SK-N-SH treated with all-trans-retinoic acid at 6 μM for 48 hours (cell line): Measurements from ENCODE around the gene KRTAP9-1.
"Not testable (repeated sequence)": the region's sequence is repeated elsewhere in the genome, so short reads cannot be mapped to it uniquely, and the experiment has no call there.

Experiments
- ATAC-seq: fragments of 200-7000 bp; cut with Tn5 transposase; 3 replicates; pipeline ENCODE4 v1.9.1; 2020; ENCODE audit warnings: mild to moderate bottlenecking, moderate library complexity
- ARNTL ChIP-seq: fragments of 450-650 bp; formaldehyde crosslinking; IDR thresholded peaks from 2 replicates; pipeline ENCODE4 v1.5.0; 2020; ENCODE audit warnings: low read depth, mild to moderate bottlenecking, moderate library complexity, borderline replicate concordance
- BACH2 ChIP-seq: fragments of 250-450 bp; sonication (Bioruptor Pico); IDR thresholded peaks from 2 replicates; pipeline ENCODE4 v1.9.0; 2021; ENCODE audit warnings: mild to moderate bottlenecking, borderline replicate concordance
- CREB5 ChIP-seq: fragments of 250-450 bp; sonication (Bioruptor Pico); IDR thresholded peaks from 2 replicates; pipeline ENCODE4 v1.5.1; 2020; ENCODE audit warnings: low read depth, mild to moderate bottlenecking, moderate library complexity
- ESRRG ChIP-seq: fragments of 250-450 bp; sonication (Bioruptor Pico); IDR thresholded peaks from 2 replicates; pipeline ENCODE4 v1.6.1; 2021; ENCODE audit warnings: mild to moderate bottlenecking
- GLIS3 ChIP-seq: fragments of 250-450 bp; sonication (Bioruptor Pico); IDR thresholded peaks from 2 replicates; pipeline ENCODE4 v1.5.0; 2020; ENCODE audit warnings: mild to moderate bottlenecking, moderate library complexity
- PATZ1 ChIP-seq: fragments of 250-450 bp; sonication (Bioruptor Pico); IDR thresholded peaks from 2 replicates; pipeline ENCODE4 v1.8.0; 2020; ENCODE audit warnings: mild to moderate bottlenecking, moderate library complexity, borderline replicate concordance
- POU6F1 ChIP-seq: fragments of 250-450 bp; sonication (Bioruptor Pico); IDR thresholded peaks from 2 replicates; pipeline ENCODE4 v1.8.0; 2021; ENCODE audit warnings: low read depth, mild to moderate bottlenecking, moderate library complexity, borderline replicate concordance
- PPARA ChIP-seq: fragments of 250-450 bp; sonication (Bioruptor Pico); IDR thresholded peaks from 2 replicates; pipeline ENCODE4 v1.5.0; 2020; ENCODE audit warnings: mild to moderate bottlenecking, borderline replicate concordance
- RARB ChIP-seq: fragments of 250-450 bp; sonication (Bioruptor Pico); IDR thresholded peaks from 2 replicates; pipeline ENCODE4 v1.8.0; 2021; ENCODE audit warnings: mild to moderate bottlenecking, moderate library complexity
- SNAI2 ChIP-seq: fragments of 250-450 bp; sonication (Bioruptor Pico); IDR thresholded peaks from 2 replicates; pipeline ENCODE4 v1.5.0; 2020; ENCODE audit warnings: mild to moderate bottlenecking, moderate library complexity
- TCF4 ChIP-seq: fragments of 250-450 bp; sonication (Bioruptor Pico); IDR thresholded peaks from 2 replicates; pipeline ENCODE4 v1.8.0; 2021; ENCODE audit warnings: mild to moderate bottlenecking, moderate library complexity, borderline replicate concordance
- TSHZ2 ChIP-seq: fragments of 250-450 bp; sonication (Bioruptor Pico); IDR thresholded peaks from 2 replicates; pipeline ENCODE4 v1.5.0; 2020; ENCODE audit warnings: mild to moderate bottlenecking, moderate library complexity
- ZC3H10 ChIP-seq: fragments of 250-450 bp; sonication (Bioruptor Pico); IDR thresholded peaks from 2 replicates; pipeline ENCODE4 v1.5.1; 2021; ENCODE audit warnings: mild to moderate bottlenecking, moderate library complexity
- ZFP30 ChIP-seq: fragments of 450-650 bp; formaldehyde crosslinking; IDR thresholded peaks from 2 replicates; pipeline ENCODE4 v1.5.0; 2022; ENCODE audit warnings: mild to moderate bottlenecking, moderate library complexity
- ZNF565 ChIP-seq: fragments of 450-650 bp; formaldehyde crosslinking; conservative IDR thresholded peaks from 2 replicates; pipeline ENCODE4 v1.5.0; 2020; ENCODE audit warnings: low read depth, mild to moderate bottlenecking, moderate library complexity
- ZNF8 ChIP-seq: fragments of 450-650 bp; formaldehyde crosslinking; IDR thresholded peaks from 2 replicates; pipeline ENCODE4 v1.5.0; 2020; ENCODE audit warnings: mild to moderate bottlenecking, moderate library complexity

Gene KRTAP9-1

GRCh38 chr17:41151525-41151924 lies 38.2 kb upstream of the KRTAP9-1 start (continued):
- TF ChIP-seq TCF4 (CRISPR knock-in tag) = no peak
- TF ChIP-seq, all 23 proteins: peak for 0

- no peak for ATAC-seq
- TF ChIP-seq ESRRG (CRISPR knock-in tag) (no peak), ZNF8 (CRISPR knock-in tag) (no peak), ZNF565 (CRISPR knock-in tag) (no peak), SNAI2 (CRISPR knock-in tag) (no peak), BACH2 (CRISPR knock-in tag) (no peak), GLIS3 (CRISPR knock-in tag) (no peak), TSHZ2 (CRISPR knock-in tag) (no peak), PATZ1 (no peak)
- TF ChIP-seq, all 23 proteins: peak for 0
These were observed 35.8 kb upstream of the KRTAP9-1 start for GRCh38 chr17:41153856-41154255.

GRCh38 chr17:41160190-41160589 lies 29.5 kb upstream of the KRTAP9-1 start:
- not testable (repeated sequence) for ATAC-seq

GRCh38 chr17:41160648-41161047 lies 29.0 kb upstream of the KRTAP9-1 start, which contains the start of gene KRTAP4-4:
KRTAP4-4 (minus strand) TSS chr17:41160748; CDS start chr17:41160691, 57 bp downstream.
- TF ChIP-seq SNAI2 (CRISPR knock-in tag) = no peak
- TF ChIP-seq ZNF8 (CRISPR knock-in tag) = no peak
- no peak for TF ChIP-seq ZNF565 (CRISPR knock-in tag)
- no peak for TF ChIP-seq CREB5 (CRISPR knock-in tag)
- TF ChIP-seq ZC3H10 (CRISPR knock-in tag) = no peak
- TF ChIP-seq ARNTL = no peak
- TF ChIP-seq ESRRG (CRISPR knock-in tag) = no peak
- TF ChIP-seq POU6F1 = no peak
- TF ChIP-seq TCF4 (CRISPR knock-in tag) = no peak
- ATAC-seq = no peak

- TF ChIP-seq PATZ1 (no peak), ZC3H10 (CRISPR knock-in tag) (no peak), ZFP30 (no peak), POU6F1 (no peak), PPARA (no peak), RARB (no peak), GLIS3 (CRISPR knock-in tag) (no peak)
- TF ChIP-seq, all 23 proteins: peak for 0
- no peak for ATAC-seq
These were observed 25.9 kb upstream of the KRTAP9-1 start for GRCh38 chr17:41163828-41164227.
